GM12891 (cell line): ENCODE results near the gene ZNF438.

ENCODE experiments used
- POLR2A ChIP-seq: IDR thresholded peaks from 2 replicates; pipeline ENCODE4 v1.6.1; 2011; ENCODE audit warnings: low read depth, low read length, control low read depth
- POLR2AphosphoS5 ChIP-seq: IDR thresholded peaks from 2 replicates; pipeline ENCODE4 v1.6.1; 2011; ENCODE audit warnings: low read depth, low read length, control low read depth
- POU2F2 ChIP-seq: IDR thresholded peaks from 2 replicates; pipeline ENCODE4 v1.6.1; 2011; ENCODE audit warnings: low read depth, mild to moderate bottlenecking, control low read depth, low read length, moderate library complexity

- no peak for TF ChIP-seq POLR2AphosphoS5
- no peak for TF ChIP-seq POU2F2
- TF ChIP-seq POLR2A = no peak
These were observed 87.7 kb downstream of the ZNF438 start for GRCh38 chr10:30944005-30944404.
